Activated T-cell treated with anti-CD3 and anti-CD28 coated beads, Interleukin-2, amount 50 U/mL, for 24 hours (primary cell): ENCODE results near the gene DNMT1.
A peak's percentile ranks its signal among the peaks of the same experiment; 100 is the strongest.
"Not testable (repeated sequence)": the region's sequence is repeated elsewhere in the genome, so short reads cannot be mapped to it uniquely, and the experiment has no call there.

Experiments used
- DNase-seq: peaks from one replicate; pipeline ENCODE4 v3.0.0-alpha.2; 2020
- H3K27ac Mint-ChIP-seq: 2 replicates; pipeline ENCODE4 v1.8.0; 2020; ENCODE audit warnings: mild to moderate bottlenecking, mixed read lengths
- H3K27me3 Mint-ChIP-seq: 2 replicates; pipeline ENCODE4 v1.8.0; 2020; ENCODE audit warnings: mixed read lengths
- H3K36me3 Mint-ChIP-seq: 2 replicates; pipeline ENCODE4 v1.8.0; 2020; ENCODE audit warnings: low read depth, mixed read lengths
- H3K4me1 Mint-ChIP-seq: 2 replicates; pipeline ENCODE4 v1.8.0; 2020; ENCODE audit warnings: low read depth, mixed read lengths
- H3K4me3 Mint-ChIP-seq: 2 replicates; pipeline ENCODE4 v1.8.0; 2020; ENCODE audit warnings: mild to moderate bottlenecking, moderate library complexity, mixed read lengths
- H3K9me3 Mint-ChIP-seq: 2 replicates; pipeline ENCODE4 v1.8.0; 2020; ENCODE audit warnings: mixed read lengths

Gene DNMT1

GRCh38 chr19:10182847-10183246 lies 11.9 kb downstream of the DNMT1 start:
- DNase-seq, result no peak
- H3K9me3 Mint-ChIP-seq, result no peaks in the 10 kb centered on the region
- peaks cover 79% of the 10 kb centered on the region for H3K36me3 Mint-ChIP-seq
- H3K4me1 Mint-ChIP-seq, result peaks cover 24% of the 10 kb centered on the region
- H3K27ac Mint-ChIP-seq, result no peak overlapping the region
- no peaks in the 10 kb centered on the region for H3K27me3 Mint-ChIP-seq
- H3K4me3 Mint-ChIP-seq, result no peak overlapping the region

GRCh38 chr19:10182076-10182475 lies 12.7 kb downstream of the DNMT1 start:
- Mint-ChIP-seq H3K9me3 (no peaks in the 10 kb centered on the region), H3K36me3 (peaks cover 78% of the 10 kb centered on the region), H3K27me3 (no peaks in the 10 kb centered on the region), H3K27ac (no peak overlapping the region), H3K4me3 (no peak overlapping the region), H3K4me1 (peaks cover 19% of the 10 kb centered on the region)
- DNase-seq, result no peak

- Mint-ChIP-seq H3K4me3 (no peak overlapping the region), H3K27ac (no peak overlapping the region), H3K4me1 (peaks cover 13% of the 10 kb centered on the region), H3K36me3 (peaks cover 79% of the 10 kb centered on the region), H3K9me3 (no peaks in the 10 kb centered on the region), H3K27me3 (no peaks in the 10 kb centered on the region)
- no peak for DNase-seq
Observed at GRCh38 chr19:10180459-10180858, 14.3 kb downstream of the DNMT1 start.

GRCh38 chr19:10180024-10180423 lies 14.7 kb downstream of the DNMT1 start:
- H3K36me3 Mint-ChIP-seq, result peaks cover 79% of the 10 kb centered on the region
- H3K4me3 Mint-ChIP-seq, H3K27me3 Mint-ChIP-seq, DNase-seq, H3K9me3 Mint-ChIP-seq, H3K27ac Mint-ChIP-seq: not testable (repeated sequence)
- H3K4me1 Mint-ChIP-seq, result peaks cover 13% of the 10 kb centered on the region

- Mint-ChIP-seq H3K4me3 (no peak overlapping the region), H3K27ac (peak overlapping the region; percentile 56), H3K27me3 (no peaks in the 10 kb centered on the region), H3K9me3 (no peaks in the 10 kb centered on the region), H3K4me1 (peaks cover 16% of the 10 kb centered on the region), H3K36me3 (peaks cover 88% of the 10 kb centered on the region)
- DNase-seq, result no peak
Observed at GRCh38 chr19:10173527-10173926, 21.2 kb downstream of the DNMT1 start.

GRCh38 chr19:10168386-10168948 lies 26.3 kb downstream of the DNMT1 start:
- Mint-ChIP-seq H3K4me3 (no peak overlapping the region), H3K9me3 (no peaks in the 10 kb centered on the region), H3K27me3 (no peaks in the 10 kb centered on the region), H3K4me1 (peaks cover 14% of the 10 kb centered on the region), H3K27ac (peak overlapping the region; percentile 83), H3K36me3 (peaks cover 91% of the 10 kb centered on the region)
- no peak for DNase-seq

- peaks cover 14% of the 10 kb centered on the region for H3K4me1 Mint-ChIP-seq
- no peaks in the 10 kb centered on the region for H3K9me3 Mint-ChIP-seq
- H3K27ac Mint-ChIP-seq, result no peak overlapping the region
- H3K36me3 Mint-ChIP-seq, result peaks cover 91% of the 10 kb centered on the region
- no peak for DNase-seq
- no peaks in the 10 kb centered on the region for H3K27me3 Mint-ChIP-seq
- no peak overlapping the region for H3K4me3 Mint-ChIP-seq
Observed at GRCh38 chr19:10167459-10167858, 27.3 kb downstream of the DNMT1 start.

GRCh38 chr19:10166501-10166900 lies 28.3 kb downstream of the DNMT1 start:
- not testable (repeated sequence) for H3K27ac Mint-ChIP-seq, H3K4me3 Mint-ChIP-seq, H3K9me3 Mint-ChIP-seq, H3K27me3 Mint-ChIP-seq, DNase-seq
- Mint-ChIP-seq H3K36me3 (peaks cover 94% of the 10 kb centered on the region), H3K4me1 (peaks cover 14% of the 10 kb centered on the region)

- no peak overlapping the region for H3K4me3 Mint-ChIP-seq
- H3K27me3 Mint-ChIP-seq, result no peaks in the 10 kb centered on the region
- no peaks in the 10 kb centered on the region for H3K9me3 Mint-ChIP-seq
- H3K27ac Mint-ChIP-seq, result no peak overlapping the region
- H3K4me1 Mint-ChIP-seq, result peaks cover 14% of the 10 kb centered on the region
- DNase-seq, result no peak
- H3K36me3 Mint-ChIP-seq, result peaks cover 92% of the 10 kb centered on the region
Observed at GRCh38 chr19:10166046-10166445, 28.7 kb downstream of the DNMT1 start.

- no peaks in the 10 kb centered on the region for H3K27me3 Mint-ChIP-seq
- peaks cover 5% of the 10 kb centered on the region for H3K4me1 Mint-ChIP-seq
- peak overlapping the region; percentile 61 for H3K27ac Mint-ChIP-seq
- H3K9me3 Mint-ChIP-seq, result no peaks in the 10 kb centered on the region
- H3K36me3 Mint-ChIP-seq, result peaks cover 95% of the 10 kb centered on the region
- DNase-seq, result no peak
- no peak overlapping the region for H3K4me3 Mint-ChIP-seq
Observed at GRCh38 chr19:10163536-10163935, 31.2 kb downstream of the DNMT1 start.

- Mint-ChIP-seq H3K4me3 (no peak overlapping the region), H3K9me3 (no peaks in the 10 kb centered on the region), H3K4me1 (no peaks in the 10 kb centered on the region), H3K36me3 (peaks cover 97% of the 10 kb centered on the region), H3K27ac (peak overlapping the region; percentile 31), H3K27me3 (no peaks in the 10 kb centered on the region)
- DNase-seq, result no peak
Observed at GRCh38 chr19:10159610-10160009, 35.1 kb downstream of the DNMT1 start.

GRCh38 chr19:10158485-10158884 lies 36.3 kb downstream of the DNMT1 start:
- Mint-ChIP-seq H3K27ac (no peak overlapping the region), H3K4me1 (no peaks in the 10 kb centered on the region), H3K36me3 (peaks cover 97% of the 10 kb centered on the region), H3K4me3 (no peak overlapping the region), H3K9me3 (no peaks in the 10 kb centered on the region), H3K27me3 (no peaks in the 10 kb centered on the region)
- no peak for DNase-seq

- Mint-ChIP-seq H3K27me3 (no peaks in the 10 kb centered on the region), H3K4me3 (no peak overlapping the region), H3K9me3 (no peaks in the 10 kb centered on the region), H3K36me3 (peaks cover 97% of the 10 kb centered on the region), H3K27ac (no peak overlapping the region), H3K4me1 (no peaks in the 10 kb centered on the region)
- DNase-seq, result no peak
Observed at GRCh38 chr19:10158071-10158470, 36.7 kb downstream of the DNMT1 start.

GRCh38 chr19:10155839-10156238 lies 38.9 kb downstream of the DNMT1 start:
- H3K4me3 Mint-ChIP-seq, result no peak overlapping the region
- no peaks in the 10 kb centered on the region for H3K9me3 Mint-ChIP-seq
- DNase-seq, result no peak
- H3K36me3 Mint-ChIP-seq, result peaks cover 98% of the 10 kb centered on the region
- H3K4me1 Mint-ChIP-seq, result no peaks in the 10 kb centered on the region
- peak overlapping the region; percentile 47 for H3K27ac Mint-ChIP-seq
- H3K27me3 Mint-ChIP-seq, result no peaks in the 10 kb centered on the region

GRCh38 chr19:10152100-10152499 lies 42.7 kb downstream of the DNMT1 start:
- Mint-ChIP-seq H3K27me3 (no peaks in the 10 kb centered on the region), H3K36me3 (peaks cover 95% of the 10 kb centered on the region), H3K27ac (peak overlapping the region; percentile 66), H3K9me3 (no peaks in the 10 kb centered on the region), H3K4me3 (no peak overlapping the region), H3K4me1 (no peaks in the 10 kb centered on the region)
- DNase-seq, result no peak

GRCh38 chr19:10151521-10151920 lies 43.2 kb downstream of the DNMT1 start:
- no peak overlapping the region for H3K4me3 Mint-ChIP-seq
- H3K9me3 Mint-ChIP-seq, result no peaks in the 10 kb centered on the region
- peak overlapping the region; percentile 13 for H3K27ac Mint-ChIP-seq
- no peak for DNase-seq
- no peaks in the 10 kb centered on the region for H3K27me3 Mint-ChIP-seq
- peaks cover 1% of the 10 kb centered on the region for H3K4me1 Mint-ChIP-seq
- peaks cover 94% of the 10 kb centered on the region for H3K36me3 Mint-ChIP-seq
